K562 (cell line): ENCODE data around the gene GCN1. TPM values are rescaled to one million over a fixed set of nuclear protein-coding genes. Genes with fewer than 3 reads are reported as not detected.

Experiments used
- ADNP ChIP-seq: fragments of 200-800 bp; sonication (Bioruptor generic); IDR thresholded peaks from 2 replicates; pipeline ENCODE4 v1.6.1; 2016; ENCODE audit warnings: missing genetic modification characterization, missing compliant biosample characterization
- ARID3B ChIP-seq: fragments of 250-450 bp; sonication (Bioruptor Pico); IDR thresholded peaks from 2 replicates; pipeline ENCODE4 v1.4.0; 2020; ENCODE audit warnings: borderline replicate concordance
- CAMTA2 ChIP-seq: fragments of 250-450 bp; sonication (Bioruptor Pico); conservative IDR thresholded peaks from 2 replicates; pipeline ENCODE4 v1.5.1; 2022
- GATAD2A ChIP-seq: fragments of 450-650 bp; IDR thresholded peaks from 2 replicates; pipeline ENCODE4 v1.6.1; 2017
- GTF2A2 ChIP-seq: IDR thresholded peaks from 2 replicates; pipeline ENCODE4 v1.6.1; 2016; ENCODE audit warnings: mild to moderate bottlenecking, missing genetic modification characterization, missing compliant biosample characterization
- HDGF ChIP-seq: fragments of 450-650 bp; IDR thresholded peaks from 2 replicates; pipeline ENCODE4 v1.6.1; 2016
- HNRNPK ChIP-seq: fragments of 200-400 bp; formaldehyde crosslinking; IDR thresholded peaks from one replicate; pipeline ENCODE4 v1.6.1; 2018; ENCODE audit warnings: mild to moderate bottlenecking, low read depth, low read length; ENCODE audit not compliant: poor library complexity, severe bottlenecking
- KAT2B ChIP-seq: IDR thresholded peaks from one replicate; pipeline ENCODE4 v1.6.1; 2012; ENCODE audit warnings: low read depth, mild to moderate bottlenecking, control low read depth, inconsistent platforms, low read length, moderate library complexity
- KLF10 ChIP-seq: fragments of 250-450 bp; sonication (Bioruptor Pico); IDR thresholded peaks from 2 replicates; pipeline ENCODE4 v1.6.1; 2021; ENCODE audit warnings: matching md5 sums
- MIER1 ChIP-seq: fragments of 450-650 bp; IDR thresholded peaks from 2 replicates; pipeline ENCODE4 v1.6.1; 2016; ENCODE audit warnings: antibody characterized with exemption, mild to moderate bottlenecking, low read depth
- NR2C1 ChIP-seq, 2 experiments: fragments of 450-650 bp; IDR thresholded peaks; 2 replicates each; pipeline ENCODE4 v1.6.1; 2017; ENCODE audit warnings: mild to moderate bottlenecking in 2 of 2, antibody characterized with exemption in 1 of 2, inconsistent platforms in 1 of 2, missing compliant biosample characterization in 1 of 2, missing genetic modification characterization in 1 of 2
- PATZ1 ChIP-seq: fragments of 250-450 bp; sonication (Bioruptor Pico); IDR thresholded peaks from 2 replicates; pipeline ENCODE4 v1.5.0; 2020; ENCODE audit warnings: mild to moderate bottlenecking, borderline replicate concordance
- SMAD4 ChIP-seq: fragments of 250-450 bp; sonication (Bioruptor Pico); conservative IDR thresholded peaks from 2 replicates; pipeline ENCODE4 v1.8.0; 2021; ENCODE audit warnings: inconsistent platforms, mild to moderate bottlenecking, moderate library complexity
- SMARCE1 ChIP-seq: fragments of 450-650 bp; IDR thresholded peaks from 2 replicates; pipeline ENCODE4 v1.7.1; 2016; ENCODE audit warnings: mild to moderate bottlenecking
- SP1 ChIP-seq: sonication (generic); formaldehyde crosslinking; IDR thresholded peaks from 2 replicates; pipeline ENCODE4 v1.8.1; 2022; ENCODE audit warnings: mild to moderate bottlenecking, missing genetic modification reagents
- TBP ChIP-seq: optimal IDR thresholded peaks from 2 replicates; pipeline ENCODE3; 2011; ENCODE audit warnings: low read depth, low read length, improper control_type of control experiment
- TSC22D4 ChIP-seq: fragments of 450-650 bp; IDR thresholded peaks from 2 replicates; pipeline ENCODE4 v1.6.1; 2016; ENCODE audit warnings: missing genetic modification characterization, missing biosample characterization, control low read depth
- UBTF ChIP-seq, 2 experiments: IDR thresholded peaks; 2 replicates each; pipeline ENCODE4 v1.6.1; 2012; ENCODE audit warnings: improper control_type of control experiment in 2 of 2, low read depth in 2 of 2, low read length in 2 of 2, borderline replicate concordance in 1 of 2
- ZNF311 ChIP-seq: fragments of 250-450 bp; sonication (Bioruptor Pico); IDR thresholded peaks from 2 replicates; pipeline ENCODE4 v1.4.0; 2020; ENCODE audit warnings: mild to moderate bottlenecking, moderate library complexity
- ZNF583 ChIP-seq: fragments of 250-450 bp; sonication (Bioruptor Pico); IDR thresholded peaks from 2 replicates; pipeline ENCODE4 v1.4.0; 2020
- ZNF830 ChIP-seq: fragments of 250-450 bp; sonication (Bioruptor Pico); IDR thresholded peaks from 2 replicates; pipeline ENCODE4 v1.5.0; 2021; ENCODE audit warnings: mild to moderate bottlenecking
- polyA plus RNA-seq, 8 experiments: library from polyadenylated mRNA; depleted of rRNA in 4 of 8; stranded (reverse) in 5 of 8; unstranded in 3 of 8; fragments of >200 nt; fragmentation: Nextera tagmentation in 2 of 8; fragmentation: Illumina TruSeq in 1 of 8; extraction: Ambion mirVana in 2 of 8; extraction: Trizol in 1 of 8; gene quantifications; 2 replicates each; pipeline versions ENCODE4 v1.2.1 to v1.2.3, GENCODE V29; 2011 to 2014; ENCODE audit warnings: inconsistent platforms in 1 of 8, missing spikeins in 1 of 8
- total RNA-seq, 7 experiments: library from RNA; depleted of rRNA in 6 of 7; stranded (reverse); fragments of >200 nt in 6 of 7; fragmentation: Illumina TruSeq in 2 of 7; extraction: Trizol in 2 of 7; gene quantifications; 2 replicates each; pipeline versions ENCODE4 v1.2.1 to v1.2.3, GENCODE V29; 2011 to 2021; ENCODE audit warnings: low replicate concordance in 1 of 7
- TF ChIP-seq, protein P1 (sequence below): fragments of 250-450 bp; sonication (Bioruptor Pico); IDR thresholded peaks from 2 replicates; pipeline ENCODE4 v1.8.0; 2022; ENCODE audit warnings: moderate library complexity, mild to moderate bottlenecking, inconsistent platforms

GCN1 gene
- total and polyA plus RNA-seq, 9 of the 15 experiments (the other 6 are each of a cell fraction or from before 2014, with no cell fraction given): 11.9 to 190 (median 51.7) TPM

GRCh38 chr12:120228291-120229070 is 34.0 kb upstream of the GCN1 start (continued):
- TF ChIP-seq, protein P1, sequence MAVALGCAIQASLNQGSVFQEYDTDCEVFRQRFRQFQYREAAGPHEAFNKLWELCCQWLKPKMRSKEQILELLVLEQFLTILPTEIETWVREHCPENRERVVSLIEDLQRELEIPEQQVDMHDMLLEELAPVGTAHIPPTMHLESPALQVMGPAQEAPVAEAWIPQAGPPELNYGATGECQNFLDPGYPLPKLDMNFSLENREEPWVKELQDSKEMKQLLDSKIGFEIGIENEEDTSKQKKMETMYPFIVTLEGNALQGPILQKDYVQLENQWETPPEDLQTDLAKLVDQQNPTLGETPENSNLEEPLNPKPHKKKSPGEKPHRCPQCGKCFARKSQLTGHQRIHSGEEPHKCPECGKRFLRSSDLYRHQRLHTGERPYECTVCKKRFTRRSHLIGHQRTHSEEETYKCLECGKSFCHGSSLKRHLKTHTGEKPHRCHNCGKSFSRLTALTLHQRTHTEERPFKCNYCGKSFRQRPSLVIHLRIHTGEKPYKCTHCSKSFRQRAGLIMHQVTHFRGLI: 0 out of 2 replicates have a peak, but pooled peaks have one; percentile 5
- TF ChIP-seq TBP: no peak
- TF ChIP-seq KAT2B: no peak
- no peak for TF ChIP-seq PATZ1 (CRISPR knock-in tag)
- peak; percentile 88 for TF ChIP-seq SP1 (CRISPR knock-in tag)
- no peak for TF ChIP-seq MIER1
- no peak; the same call in 1 of the 2 replicates for TF ChIP-seq SMAD4 (CRISPR knock-in tag)
- no peak for TF ChIP-seq GATAD2A
- no peak for TF ChIP-seq KLF10 (CRISPR knock-in tag)
- no peak for TF ChIP-seq ARID3B
- TF ChIP-seq UBTF (IDR thresholded peaks at IDR 0.05; ENCODE audit: borderline replicate concordance in 1 of 2, low read depth in 2 of 2, low read length in 2 of 2): peak in 1 of 2 experiments; percentile 56; a peak in 1 of 4 replicates
- TF ChIP-seq CAMTA2 (CRISPR knock-in tag): no peak
- no peak for TF ChIP-seq GTF2A2 (tag)
- no peak for TF ChIP-seq TSC22D4 (tag)
- TF ChIP-seq HNRNPK: no peak
- TF ChIP-seq SMARCE1: no peak
- 0 out of 2 replicates have a peak, but pooled peaks have one; percentile 35 for TF ChIP-seq ZNF311
- TF ChIP-seq ZNF583: no peak
- TF ChIP-seq NR2C1 (IDR thresholded peaks at IDR 0.05): no peak
- TF ChIP-seq NR2C1 (tag; IDR thresholded peaks at IDR 0.05): no peak
- TF ChIP-seq ADNP (tag): no peak
- 0 out of 2 replicates have a peak, but pooled peaks have one; percentile 25 for TF ChIP-seq HDGF
- no peak for TF ChIP-seq ZNF830
